ENCODE data around the gene TEAD1. TPM values are rescaled to one million over a fixed set of nuclear protein-coding genes. Genes with fewer than 3 reads are reported as not detected.

TEAD1 gene
- total RNA-seq, 1 donor from 2014 or later, result 17.3 TPM

- peak in 1 of 2 donors; percentile 25 for DNase-seq (ENCODE audit: low read depth in 2 of 2)
These were observed 215.0 kb downstream of the TEAD1 start for GRCh38 chr11:12889243-12889642.

DNA sequence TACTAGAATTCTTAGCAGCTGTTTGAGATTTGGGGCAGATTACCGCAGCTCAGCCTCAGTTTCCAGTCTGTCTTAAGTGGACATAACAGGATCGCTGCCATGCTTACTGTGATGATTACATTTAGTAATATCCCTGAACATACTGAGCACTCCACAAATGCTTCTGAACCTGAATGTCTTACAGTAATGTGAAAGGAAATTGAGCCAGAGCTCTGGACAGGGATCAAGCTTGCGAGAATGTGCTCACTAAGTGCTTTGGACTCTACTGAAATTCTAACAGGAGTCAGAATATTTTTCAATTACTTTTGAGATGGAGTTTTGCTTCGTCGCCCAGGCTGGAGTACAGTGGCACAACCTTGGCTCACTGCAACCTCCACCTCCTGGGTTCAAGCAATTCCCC is 216.3 kb downstream of the TEAD1 start:
- DNase-seq (ENCODE audit: low read depth in 2 of 2), result no peak

GRCh38 chr11:12893787-12894672 is 219.8 kb downstream of the TEAD1 start:
- DNase-seq (ENCODE audit: low read depth in 2 of 2), result peak; percentile 30 to 51

- no peak for DNase-seq (ENCODE audit: low read depth in 2 of 2)
These were observed 223.2 kb downstream of the TEAD1 start for GRCh38 chr11:12897390-12897789.

- peak in 1 of 2 donors; percentile 25 for DNase-seq (ENCODE audit: low read depth in 2 of 2)
These were observed 223.6 kb downstream of the TEAD1 start for GRCh38 chr11:12897867-12898266.

GRCh38 chr11:12900496-12900895 is 226.3 kb downstream of the TEAD1 start:
- DNase-seq (ENCODE audit: low read depth in 2 of 2), result peak; percentile 23 to 80

GRCh38 chr11:12901272-12901671 is 227.1 kb downstream of the TEAD1 start:
- no peak for DNase-seq (ENCODE audit: low read depth in 2 of 2)

DNA sequence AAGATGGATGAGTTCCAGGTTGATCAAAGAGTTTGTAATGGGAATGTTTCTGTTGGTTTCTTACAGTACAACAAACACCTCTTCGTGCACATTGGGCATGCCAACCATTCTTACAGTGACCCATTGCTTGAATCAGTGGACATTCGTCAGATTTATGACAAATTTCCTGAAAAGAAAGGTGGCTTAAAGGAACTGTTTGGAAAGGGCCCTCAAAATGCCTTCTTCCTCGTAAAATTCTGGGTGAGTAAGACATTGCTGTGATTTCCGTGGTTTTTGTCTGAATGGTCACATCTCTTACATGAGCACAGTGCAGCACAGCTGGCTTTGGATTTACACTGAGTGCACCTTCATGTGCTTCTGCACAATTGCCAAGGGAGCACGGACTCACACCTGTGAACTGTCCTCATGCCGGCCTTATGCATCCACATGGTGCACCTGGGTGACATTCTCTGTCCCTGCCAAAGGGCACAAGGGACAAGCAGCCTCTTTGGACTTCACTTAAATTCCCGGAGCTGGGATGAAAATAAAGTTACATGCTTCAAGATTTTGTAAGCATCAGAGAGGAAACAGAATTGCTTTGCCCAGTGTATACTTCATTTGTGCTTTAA is 227.8 kb downstream of the TEAD1 start:
- peak in 1 of 2 donors; percentile 21 for DNase-seq (ENCODE audit: low read depth in 2 of 2)

GRCh38 chr11:12902791-12903486 is 228.7 kb downstream of the TEAD1 start:
- DNase-seq (ENCODE audit: low read depth in 2 of 2), result no peak

DNA sequence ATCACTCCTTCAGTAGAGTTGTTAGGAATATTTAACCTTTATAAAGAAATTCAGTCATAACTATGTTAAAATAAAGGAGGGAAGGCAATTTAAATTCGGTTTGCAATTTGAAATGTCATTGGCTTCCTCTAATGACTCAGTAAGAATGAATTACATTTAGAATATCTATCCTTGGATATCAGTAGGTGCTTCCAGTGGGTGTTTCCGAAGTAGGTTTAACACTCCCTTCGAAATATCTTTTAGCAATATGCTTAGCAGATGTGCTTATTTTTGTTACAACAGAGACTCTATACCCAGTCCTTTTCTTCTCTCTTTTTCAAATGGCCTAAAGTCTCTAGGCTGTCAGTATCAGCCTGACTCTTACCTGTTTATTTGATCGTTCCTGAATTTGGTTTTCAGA is 231.2 kb downstream of the TEAD1 start:
- DNase-seq (ENCODE audit: low read depth in 2 of 2), result no peak

- no peak for DNase-seq (ENCODE audit: low read depth in 2 of 2)
These were observed 232.3 kb downstream of the TEAD1 start for GRCh38 chr11:12906501-12906900.

DNA sequence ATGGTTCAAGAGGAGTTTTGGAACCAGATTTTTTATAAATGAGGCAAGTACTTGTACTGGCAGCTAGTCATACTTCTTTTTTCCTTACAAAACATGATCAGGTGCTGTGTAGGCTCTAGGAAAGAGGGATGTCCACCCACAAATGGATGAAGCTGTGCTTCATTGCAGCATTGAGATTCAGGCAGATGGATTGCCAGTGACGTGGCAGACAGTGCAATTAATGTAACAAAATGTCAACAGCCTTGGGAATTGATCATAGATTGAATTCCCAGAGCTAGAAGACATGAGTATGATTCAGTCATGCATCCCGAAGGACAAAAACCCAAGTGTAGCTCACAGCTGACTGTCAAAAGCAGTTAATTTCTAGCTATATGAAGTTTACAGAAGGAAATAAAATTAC is 235.7 kb downstream of the TEAD1 start:
- DNase-seq (ENCODE audit: low read depth in 2 of 2), result no peak

GRCh38 chr11:12914400-12914912 is 240.2 kb downstream of the TEAD1 start:
- DNase-seq (ENCODE audit: low read depth in 2 of 2), result peak in 1 of 2 donors; percentile 10

DNA sequence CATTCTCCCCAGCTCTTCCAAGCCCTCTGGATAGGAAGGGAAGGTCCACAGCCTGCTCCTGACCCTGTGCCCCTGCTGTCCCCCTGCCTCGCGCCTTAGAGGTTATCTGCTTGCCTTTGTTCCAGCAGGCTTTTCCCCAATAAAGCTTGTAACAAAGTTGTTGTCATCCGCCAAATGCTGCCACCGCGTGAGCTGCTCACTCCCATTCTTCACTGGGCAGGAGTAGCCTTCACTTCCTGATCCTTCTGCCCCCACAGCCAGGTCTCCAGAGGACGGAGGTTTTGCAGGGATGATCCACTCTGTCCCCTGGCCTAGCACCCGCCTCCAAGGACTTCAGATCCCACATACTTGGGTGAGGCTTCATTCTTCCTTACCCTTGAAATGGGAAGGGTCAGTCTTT is 240.9 kb downstream of the TEAD1 start:
- DNase-seq (ENCODE audit: low read depth in 2 of 2), result no peak

DNA sequence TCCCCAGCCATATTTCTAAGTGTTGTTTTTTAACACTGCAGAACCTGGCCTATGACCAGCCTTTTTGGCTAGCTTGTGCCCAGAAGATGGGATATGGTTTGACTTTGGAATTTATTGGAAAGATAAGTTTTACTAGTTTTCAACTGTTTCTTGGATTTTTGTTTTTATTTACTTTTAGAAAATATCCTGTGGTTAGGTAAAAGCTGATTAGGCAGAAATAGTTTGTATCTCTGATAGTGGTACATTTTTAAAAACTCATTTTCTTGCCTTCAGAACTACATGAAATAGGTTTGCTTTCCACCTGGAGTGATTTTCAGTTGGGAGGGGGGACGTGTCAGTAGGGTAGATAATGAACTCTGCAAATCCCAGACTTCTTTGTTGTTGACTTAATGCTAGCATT is 243.6 kb downstream of the TEAD1 start:
- DNase-seq (ENCODE audit: low read depth in 2 of 2), result no peak

DNA sequence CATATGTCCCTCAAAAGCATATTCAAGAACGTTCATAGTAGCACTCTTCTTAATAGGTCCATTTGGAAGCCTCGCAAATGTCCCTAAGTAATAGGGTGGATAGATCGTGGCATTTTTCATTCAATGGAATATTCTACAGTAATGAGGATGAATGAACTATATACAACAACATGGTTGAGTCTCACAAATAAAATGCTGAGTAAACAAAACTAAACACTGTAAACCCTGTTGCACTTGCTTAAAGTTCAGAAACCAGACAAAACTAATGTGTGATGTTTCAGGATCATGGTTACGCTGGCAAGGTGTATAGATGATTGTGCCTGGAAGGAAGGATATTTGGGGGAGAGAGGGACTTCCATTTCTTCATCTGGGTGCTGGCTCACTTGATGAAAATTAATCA is 244.4 kb downstream of the TEAD1 start:
- DNase-seq (ENCODE audit: low read depth in 2 of 2), result no peak

DNA sequence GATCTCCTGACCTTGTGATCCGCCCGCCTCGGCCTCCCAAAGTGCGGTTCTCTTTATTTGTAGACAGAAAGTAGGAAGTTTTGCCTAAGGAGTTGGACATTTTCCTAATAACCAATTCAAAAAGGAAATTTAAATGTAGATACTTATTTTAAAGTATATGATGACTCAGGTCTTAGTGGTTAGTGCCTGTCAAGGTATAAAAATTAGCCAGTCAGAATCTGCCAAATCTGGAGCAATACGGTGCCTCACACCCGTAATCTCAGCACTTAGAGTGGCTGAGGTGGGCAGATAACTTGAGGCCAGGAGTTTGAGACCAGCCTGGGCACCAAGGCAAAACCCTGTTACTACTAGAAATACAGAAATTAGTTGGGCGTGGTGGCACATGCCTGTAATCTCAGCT is 248.2 kb downstream of the TEAD1 start:
- DNase-seq (ENCODE audit: low read depth in 2 of 2), result no peak

GRCh38 chr11:12922980-12923507 is 248.8 kb downstream of the TEAD1 start:
- DNase-seq (ENCODE audit: low read depth in 2 of 2), result no peak

- DNase-seq (ENCODE audit: low read depth in 2 of 2), result no peak
These were observed 250.4 kb downstream of the TEAD1 start for GRCh38 chr11:12924650-12925049.

DNA sequence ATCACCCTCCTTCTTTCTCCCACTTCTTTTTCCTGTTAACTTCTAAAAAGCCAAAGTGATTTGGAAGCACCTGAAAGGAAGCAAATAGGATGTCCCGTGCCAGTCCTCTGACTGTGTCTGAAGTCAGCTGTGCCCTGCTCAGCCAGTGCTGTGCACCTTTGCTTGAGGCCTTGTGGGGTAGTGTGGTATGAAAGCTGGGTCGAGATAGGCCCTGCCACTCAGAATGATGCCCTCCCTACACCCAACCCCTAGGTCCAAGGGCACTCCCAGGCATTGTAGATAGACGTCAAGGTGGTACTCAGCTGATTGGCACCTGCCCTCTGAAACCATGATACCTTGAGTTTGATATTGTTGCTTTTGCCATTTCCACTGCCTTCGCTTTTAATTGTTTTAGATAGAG is 251.3 kb downstream of the TEAD1 start:
- no peak for DNase-seq (ENCODE audit: low read depth in 2 of 2)

GRCh38 chr11:12927221-12927620 is 253.0 kb downstream of the TEAD1 start:
- DNase-seq (ENCODE audit: low read depth in 2 of 2), result no peak

DNA sequence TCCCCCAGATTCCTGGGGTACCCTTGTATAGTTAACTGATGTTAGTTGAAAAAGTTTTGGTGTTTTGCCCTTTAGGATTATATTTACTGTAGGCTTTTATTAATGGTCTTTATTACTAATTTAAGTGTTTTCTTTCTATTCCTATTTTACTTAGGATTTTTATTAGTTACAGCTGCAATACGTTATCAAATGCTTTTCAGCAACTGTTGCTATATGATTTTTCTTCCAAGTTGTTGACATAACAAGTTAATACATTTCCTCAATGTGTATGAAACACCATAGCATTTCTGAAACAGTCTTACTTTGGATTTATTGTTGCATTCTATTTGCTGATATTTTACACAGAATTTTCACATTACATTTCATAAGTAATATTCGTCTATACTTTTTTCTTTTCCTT is 253.7 kb downstream of the TEAD1 start:
- no peak for DNase-seq (ENCODE audit: low read depth in 2 of 2)

All from dermis microvascular lymphatic vessel endothelial cell (primary cell).